HG03378 (cell line): ENCODE results near the gene CACNA1D.

ENCODE experiments used
- ATAC-seq: cut with Tn5 transposase; IDR thresholded peaks from one replicate; pipeline ENCODE4 v1.9.1; 2021; ENCODE audit warnings: mild to moderate bottlenecking, moderate library complexity; ENCODE audit not compliant: unreplicated experiment

Gene CACNA1D

GRCh38 chr3:53837331-53837730 is 342.9 kb downstream of the CACNA1D start:
- ATAC-seq: no peak

- ATAC-seq: no peak
Measured at GRCh38 chr3:53841296-53841695, 346.9 kb downstream of the CACNA1D start.

- ATAC-seq: no peak
Measured at GRCh38 chr3:53842436-53843194, 348.2 kb downstream of the CACNA1D start.

GRCh38 chr3:53843195-53844177 is 349.1 kb downstream of the CACNA1D start:
- ATAC-seq: peak; percentile 49

GRCh38 chr3:53844262-53845102 is 350.1 kb downstream of the CACNA1D start:
- no peak for ATAC-seq

GRCh38 chr3:53845103-53845880 is 350.9 kb downstream of the CACNA1D start:
- ATAC-seq: no peak

- no peak for ATAC-seq
Measured at GRCh38 chr3:53845881-53846133, 351.4 kb downstream of the CACNA1D start.

- ATAC-seq: no peak
Measured at GRCh38 chr3:53846134-53846850, 351.9 kb downstream of the CACNA1D start, which contains the start of the genes CHDH and IL17RB. CHDH (minus strand) TSS chr3:53846419; CDS start chr3:53824008, 22,411 bp downstream. IL17RB (plus strand) TSS chr3:53846568; CDS start chr3:53846589, 21 bp downstream.

- ATAC-seq: no peak
Measured at GRCh38 chr3:53846851-53847155, 352.4 kb downstream of the CACNA1D start.

GRCh38 chr3:53849916-53850315 is 355.5 kb downstream of the CACNA1D start:
- no peak for ATAC-seq

GRCh38 chr3:53850895-53851294 is 356.5 kb downstream of the CACNA1D start:
- no peak for ATAC-seq

GRCh38 chr3:53856964-53857363 is 362.6 kb downstream of the CACNA1D start:
- no peak for ATAC-seq

- ATAC-seq: no peak
Measured at GRCh38 chr3:53858096-53858741, 363.8 kb downstream of the CACNA1D start.

- ATAC-seq: no peak
Measured at GRCh38 chr3:53859178-53859577, 364.8 kb downstream of the CACNA1D start.

- ATAC-seq: no peak
Measured at GRCh38 chr3:53860196-53860595, 365.8 kb downstream of the CACNA1D start.

- ATAC-seq: no peak
Measured at GRCh38 chr3:53862241-53862640, 367.8 kb downstream of the CACNA1D start.

GRCh38 chr3:53863145-53863544 is 368.7 kb downstream of the CACNA1D start:
- ATAC-seq: no peak
